ENCODE data around the gene PCNP.

The PCNP gene

GRCh38 chr3:101571028-101571895 lies 2.7 kb upstream of the PCNP start:
- ChIA-PET POLR2A (no interaction called here), CTCF (no interaction called here)
- Histone ChIP-seq H3K27ac (ENCODE audit: extremely low read depth, low read depth, low read length) (no peak overlapping the region), H3K4me3 (ENCODE audit: low read depth, low read length) (no peak overlapping the region), H3K36me3 (ENCODE audit: control insufficient read depth in 2 of 2, insufficient read depth in 1 of 2, low read length in 2 of 2) (peaks cover 4 to 13% of the 10 kb centered on the region in 2 experiments), H3K9me3 (ENCODE audit: control insufficient read depth, insufficient read depth, low read depth, low read length) (no peaks in the 10 kb centered on the region), H3K4me1 (ENCODE audit: control insufficient read depth, insufficient read depth, low read length) (no peaks in the 10 kb centered on the region)
- TF ChIP-seq REST (tag by site-specific recombination; IDR thresholded peaks at IDR 0.05) (no peak), ZBTB11 (tag by site-specific recombination; conservative IDR thresholded peaks at IDR 0.05; ENCODE audit: low read depth) (no peak), WT1 (tag by site-specific recombination; IDR thresholded peaks at IDR 0.05) (peak; percentile 62), ZNF140 (tag by site-specific recombination; IDR thresholded peaks at IDR 0.05) (no peak), ZNF549 (tag by site-specific recombination; IDR thresholded peaks at IDR 0.05) (no peak), SETDB1 (IDR thresholded peaks at IDR 0.05; ENCODE audit: insufficient read length, low read length) (no peak), KLF16 (tag by site-specific recombination; IDR thresholded peaks at IDR 0.05) (no peak), OSR2 (tag by site-specific recombination; IDR thresholded peaks at IDR 0.05) (peak; percentile 12; the same call in 1 of the 2 replicates), ZBTB49 (tag by site-specific recombination; IDR thresholded peaks at IDR 0.05; ENCODE audit: low read depth) (no peak), ZNF335 (tag by site-specific recombination; conservative IDR thresholded peaks at IDR 0.05) (peak; percentile 68), ZNF366 (tag by site-specific recombination; conservative IDR thresholded peaks at IDR 0.05) (peak; percentile 57; the same call in 1 of the 2 replicates), ZNF146 (tag by site-specific recombination; IDR thresholded peaks at IDR 0.05) (no peak), ZNF302 (tag by site-specific recombination; IDR thresholded peaks at IDR 0.05; ENCODE audit: low read depth) (no peak), MEIS1 (CRISPR knock-in tag; IDR thresholded peaks at IDR 0.05; ENCODE audit: borderline replicate concordance) (no peak)
